Prostate gland (tissue), 2 donors: ENCODE results near the gene TSR1.

Experiments used
- CTCF ChIP-seq, 4 experiments: fragments of 200-600 bp in 2 of 4; fragments of 450-650 bp in 2 of 4; sonication (generic) in 2 of 4; IDR thresholded peaks; 1 replicate in 3 of 4; 2 replicates in 1 of 4; pipeline ENCODE4 v1.5.1; 2016 to 2019; ENCODE audit warnings: antibody characterized with exemption in 4 of 4, mild to moderate bottlenecking in 2 of 4, moderate library complexity in 2 of 4
- POLR2A ChIP-seq: fragments of 450-650 bp; IDR thresholded peaks from one replicate; pipeline ENCODE4 v1.6.1; 2016; ENCODE audit warnings: antibody characterized with exemption, mild to moderate bottlenecking

- TF ChIP-seq POLR2A, result no peak
- TF ChIP-seq CTCF (IDR thresholded peaks at IDR 0.05), result no peak
These were observed 43.4 kb upstream of the TSR1 start for GRCh38 chr17:2379489-2380225.
